ENCODE results near the gene IDS.
"Not testable (repeated sequence)": the region's sequence is repeated elsewhere in the genome, so short reads cannot be mapped to it uniquely, and the experiment has no call there.

IDS gene, protein sequence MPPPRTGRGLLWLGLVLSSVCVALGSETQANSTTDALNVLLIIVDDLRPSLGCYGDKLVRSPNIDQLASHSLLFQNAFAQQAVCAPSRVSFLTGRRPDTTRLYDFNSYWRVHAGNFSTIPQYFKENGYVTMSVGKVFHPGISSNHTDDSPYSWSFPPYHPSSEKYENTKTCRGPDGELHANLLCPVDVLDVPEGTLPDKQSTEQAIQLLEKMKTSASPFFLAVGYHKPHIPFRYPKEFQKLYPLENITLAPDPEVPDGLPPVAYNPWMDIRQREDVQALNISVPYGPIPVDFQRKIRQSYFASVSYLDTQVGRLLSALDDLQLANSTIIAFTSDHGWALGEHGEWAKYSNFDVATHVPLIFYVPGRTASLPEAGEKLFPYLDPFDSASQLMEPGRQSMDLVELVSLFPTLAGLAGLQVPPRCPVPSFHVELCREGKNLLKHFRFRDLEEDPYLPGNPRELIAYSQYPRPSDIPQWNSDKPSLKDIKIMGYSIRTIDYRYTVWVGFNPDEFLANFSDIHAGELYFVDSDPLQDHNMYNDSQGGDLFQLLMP

DNA sequence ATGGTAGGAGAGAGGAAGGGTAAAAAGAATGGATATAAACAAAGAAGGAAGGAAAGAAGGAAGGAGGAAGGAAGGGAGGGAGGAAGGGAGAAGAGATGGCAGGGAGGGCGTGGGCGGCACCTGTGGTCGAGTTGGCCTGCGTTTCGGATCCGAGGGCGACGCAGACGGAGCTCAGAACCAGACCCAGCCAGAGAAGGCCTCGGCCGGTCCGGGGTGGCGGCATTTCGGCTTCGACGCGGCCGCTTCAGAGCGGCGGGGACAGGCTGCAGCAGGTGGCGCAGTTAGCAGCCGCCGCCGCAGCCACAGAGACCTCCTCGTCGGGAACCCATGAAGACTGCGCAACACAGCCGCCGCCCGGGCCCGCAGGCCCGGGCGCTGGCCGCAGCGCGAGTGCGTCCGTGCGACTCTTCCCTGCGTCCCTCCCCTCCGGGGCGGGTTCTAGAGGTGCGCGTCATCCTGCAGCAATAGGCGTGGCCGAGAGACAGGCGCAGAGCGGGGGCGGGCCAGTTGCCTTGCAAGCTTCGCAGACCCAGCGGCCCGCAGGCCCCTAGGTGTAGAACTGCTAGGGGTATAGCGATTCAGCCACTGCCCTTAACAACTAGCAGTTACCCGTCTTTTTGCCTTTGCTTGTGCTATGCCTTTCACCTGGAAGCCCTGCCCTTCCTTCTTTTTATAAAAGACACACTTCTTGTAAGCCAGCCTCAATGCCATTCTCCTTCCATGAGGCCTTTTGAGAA is at the start of gene IDS:
Gene IDS (minus strand): TSS at position 392 of the 737 bp plus-strand sequence. CDS start 169 bp downstream, at position 223.
- peak; percentile 67 to 84 for DNase-seq (ENCODE audit: extremely low read depth in 1 of 2, low read depth in 1 of 2)

- not testable (repeated sequence) for DNase-seq (ENCODE audit: extremely low read depth in 1 of 2, low read depth in 1 of 2)
These were observed 46.8 kb upstream of the IDS start for GRCh38 chrX:149551939-149552248.

DNA sequence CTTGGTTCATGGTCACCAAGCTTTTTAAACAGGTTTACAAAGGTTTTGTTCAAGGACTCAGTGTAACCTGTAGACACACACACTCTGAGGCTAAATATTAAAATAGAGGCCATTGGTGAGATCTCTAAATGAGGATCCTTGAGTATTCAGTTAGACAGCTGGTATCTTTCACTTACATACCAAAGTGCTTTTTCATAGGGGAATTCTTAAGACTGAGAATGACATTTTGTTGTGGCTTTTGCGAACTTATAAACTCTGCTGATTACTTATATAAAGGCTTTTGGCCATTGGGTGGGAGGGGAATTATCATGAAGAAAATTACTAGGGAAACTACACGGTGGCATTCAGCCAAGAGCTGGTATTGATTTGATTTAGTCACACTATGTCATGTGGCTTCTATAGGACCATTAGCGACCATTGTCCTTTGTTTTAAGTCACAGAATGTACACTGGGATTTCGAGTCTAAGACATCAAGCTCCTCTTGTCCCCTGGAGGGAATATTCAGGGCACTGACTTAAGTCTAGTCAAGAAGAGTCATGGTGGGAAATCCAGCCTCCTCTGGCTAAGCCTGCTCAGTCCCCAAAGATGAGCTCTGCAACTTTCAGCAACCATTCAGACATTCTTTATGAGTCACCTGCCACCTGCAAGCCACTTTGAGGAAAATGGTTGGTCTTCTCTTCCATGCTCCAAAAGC is 46.3 kb upstream of the IDS start:
- DNase-seq (ENCODE audit: extremely low read depth in 1 of 2, low read depth in 1 of 2): not testable (repeated sequence)

DNA sequence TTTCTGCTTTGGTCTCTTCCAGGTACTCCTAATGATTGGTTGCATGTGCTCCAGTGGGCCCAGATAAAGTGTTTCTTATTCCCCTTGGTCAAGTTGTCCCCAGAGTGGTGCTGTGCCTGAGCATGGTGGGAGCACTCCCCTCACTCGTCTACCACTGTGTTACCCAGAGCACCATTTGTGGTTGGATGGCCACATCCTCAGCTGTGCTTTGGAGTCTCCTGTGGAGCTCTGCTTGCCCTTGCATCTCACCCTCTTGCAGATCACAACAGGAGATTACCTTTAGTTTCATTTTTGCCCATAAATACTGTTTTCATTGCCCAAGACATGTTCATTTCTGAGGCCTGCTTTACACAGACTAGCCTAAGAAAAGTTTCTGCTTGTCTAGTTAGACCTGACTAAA is 45.3 kb upstream of the IDS start:
- not testable (repeated sequence) for DNase-seq (ENCODE audit: extremely low read depth in 1 of 2, low read depth in 1 of 2)

DNA sequence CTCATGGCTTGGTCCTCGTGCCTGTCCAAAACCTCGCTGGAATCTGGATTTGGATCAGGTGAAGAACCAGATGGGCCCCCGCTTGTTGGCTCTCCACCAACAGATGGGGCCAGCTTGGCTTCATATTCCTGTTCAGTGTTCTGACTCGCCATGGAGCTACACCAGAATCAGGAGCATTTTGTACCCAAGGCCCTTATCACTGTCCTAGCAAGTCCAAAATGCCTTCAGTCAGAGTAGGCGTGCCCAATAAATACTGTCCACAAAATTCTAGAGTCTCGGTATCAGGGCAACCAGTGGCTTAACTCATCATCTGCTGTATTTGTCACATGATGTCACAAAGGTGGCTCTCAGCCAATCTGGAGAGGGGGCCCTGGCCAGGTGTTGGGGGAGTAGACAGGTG is 44.6 kb upstream of the IDS start, which contains the start of gene HSFX3:
Gene HSFX3 (minus strand): TSS at position 224 of the 400 bp plus-strand sequence. CDS start 72 bp downstream, at position 152.
- not testable (repeated sequence) for DNase-seq (ENCODE audit: extremely low read depth in 1 of 2, low read depth in 1 of 2)

GRCh38 chrX:149547782-149548181 is 42.7 kb upstream of the IDS start:
- not testable (repeated sequence) for DNase-seq (ENCODE audit: extremely low read depth in 1 of 2, low read depth in 1 of 2)

DNA sequence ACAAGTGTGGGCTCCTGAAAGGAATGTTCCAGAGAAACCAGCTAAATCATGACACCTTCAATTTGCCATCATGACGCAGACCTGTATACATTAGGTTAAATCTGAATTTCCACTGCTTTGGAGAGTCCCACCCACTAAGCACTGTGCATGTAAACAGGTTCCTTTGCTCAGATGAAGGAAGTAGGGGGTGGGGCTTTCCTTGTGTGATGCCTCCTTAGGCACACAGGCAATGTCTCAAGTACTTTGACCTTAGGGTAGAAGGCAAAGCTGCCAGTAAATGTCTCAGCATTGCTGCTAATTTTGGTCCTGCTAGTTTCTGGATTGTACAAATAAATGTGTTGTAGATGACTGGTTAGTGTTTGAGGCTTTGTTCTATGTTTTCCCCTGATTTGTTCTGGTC is 41.9 kb upstream of the IDS start:
- DNase-seq (ENCODE audit: extremely low read depth in 1 of 2, low read depth in 1 of 2): not testable (repeated sequence)

- not testable (repeated sequence) for DNase-seq (ENCODE audit: extremely low read depth in 1 of 2, low read depth in 1 of 2)
These were observed 40.7 kb upstream of the IDS start for GRCh38 chrX:149545545-149546543.

DNA sequence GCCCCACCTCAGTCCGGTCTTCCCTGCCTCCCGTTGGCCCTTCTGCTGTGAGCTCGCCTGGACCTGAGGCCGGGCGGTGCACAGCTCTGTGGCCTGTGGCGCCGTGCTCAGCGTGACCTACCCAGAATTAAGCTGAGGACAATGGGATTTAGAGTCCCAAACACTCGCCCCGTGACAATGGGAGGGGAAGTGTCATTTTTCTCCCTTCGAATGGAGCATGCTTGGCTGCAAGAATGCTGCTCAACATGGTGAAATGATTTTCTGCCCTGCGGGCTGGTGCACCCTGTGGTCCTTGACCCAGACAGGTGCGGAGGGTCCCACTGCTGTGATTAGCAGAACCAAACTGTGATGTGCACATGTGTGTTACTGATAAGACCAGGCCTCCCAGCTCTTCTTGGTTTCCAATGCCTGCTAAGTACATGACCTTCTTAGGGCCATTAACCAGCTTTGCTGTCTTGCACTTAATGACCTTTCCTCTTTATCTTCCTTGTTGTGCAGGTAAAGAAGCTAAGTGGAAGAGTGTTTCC is 36.5 kb upstream of the IDS start:
- no peak for DNase-seq (ENCODE audit: extremely low read depth in 1 of 2, low read depth in 1 of 2)

GRCh38 chrX:149540621-149541520 is 35.8 kb upstream of the IDS start, which contains the start of gene EOLA1:
TSS of gene EOLA1 (plus strand) at chrX:149541012. CDS start at chrX:149545631, 4,619 bp downstream.
- DNase-seq (ENCODE audit: extremely low read depth in 1 of 2, low read depth in 1 of 2): peak; percentile 66 to 88

- peak; percentile 66 to 82 for DNase-seq (ENCODE audit: extremely low read depth in 1 of 2, low read depth in 1 of 2)
These were observed 35.1 kb upstream of the IDS start for GRCh38 chrX:149540131-149540620.

GRCh38 chrX:149539283-149540130 is 34.4 kb upstream of the IDS start:
- peak; percentile 64 to 80 for DNase-seq (ENCODE audit: extremely low read depth in 1 of 2, low read depth in 1 of 2)

GRCh38 chrX:149537474-149537873 is 32.4 kb upstream of the IDS start:
- DNase-seq (ENCODE audit: extremely low read depth in 1 of 2, low read depth in 1 of 2): not testable (repeated sequence)

- DNase-seq (ENCODE audit: extremely low read depth in 1 of 2, low read depth in 1 of 2): not testable (repeated sequence)
These were observed 30.0 kb upstream of the IDS start for GRCh38 chrX:149534926-149535602.

GRCh38 chrX:149533999-149534398 is 28.9 kb upstream of the IDS start:
- DNase-seq (ENCODE audit: extremely low read depth in 1 of 2, low read depth in 1 of 2): not testable (repeated sequence)

- DNase-seq (ENCODE audit: extremely low read depth in 1 of 2, low read depth in 1 of 2): not testable (repeated sequence)
These were observed 27.8 kb upstream of the IDS start for GRCh38 chrX:149532868-149533267.

DNA sequence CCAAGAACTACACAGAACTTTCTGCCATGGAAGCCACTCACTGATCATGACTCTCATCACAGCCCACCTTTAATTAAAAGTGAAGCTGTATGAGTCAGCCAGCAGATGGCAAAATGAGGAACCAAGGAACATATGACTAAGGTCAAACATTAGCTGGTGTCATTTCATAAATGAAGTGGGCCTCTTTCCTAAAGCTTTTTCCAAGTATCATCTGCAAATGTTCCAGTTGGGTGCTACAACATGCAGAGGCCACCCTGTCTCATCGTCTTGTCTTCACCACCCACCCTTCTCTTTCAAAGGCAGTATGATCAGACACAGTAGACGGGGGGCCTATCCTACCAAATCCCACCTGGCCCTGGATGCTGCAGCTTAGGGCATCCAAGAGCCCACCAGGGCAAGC is 26.5 kb upstream of the IDS start:
- DNase-seq (ENCODE audit: extremely low read depth in 1 of 2, low read depth in 1 of 2): no peak
